Adrenal gland (tissue), 12 donors: ENCODE data around the gene RPH3AL. TPM values are rescaled to one million over a fixed set of nuclear protein-coding genes. Genes with fewer than 3 reads are reported as not detected.

Experiments used
- DNase-seq, 7 donors: peaks; one replicate each; pipeline ENCODE4 v3.0.0-alpha.2; 2019 to 2020
- H3K27ac ChIP-seq, 5 donors: fragments of 200-600 bp; sonication (generic) in 4 of 5; 1 replicate in 3 of 5; 2 replicates in 2 of 5; pipeline versions ENCODE4 v1.5.1 to v1.8.0; 2016 to 2020; ENCODE audit warnings: mild to moderate bottlenecking in 1 of 5
- H3K27me3 ChIP-seq: fragments of 200-600 bp; 2 replicates; pipeline ENCODE4 v1.8.0; 2021
- H3K36me3 ChIP-seq, 2 donors: fragments of 200-600 bp; replicated peaks in 1 of 2; 1 replicate in 1 of 2; 2 replicates in 1 of 2; pipeline versions ENCODE4 v1.5.1 to v1.8.0; 2018 to 2022
- H3K4me1 ChIP-seq, 2 donors: fragments of 200-600 bp; replicated peaks in 1 of 2; 1 replicate in 1 of 2; 2 replicates in 1 of 2; pipeline versions ENCODE4 v1.5.1 to v1.8.0; 2018 to 2021
- H3K4me3 ChIP-seq, 4 donors: fragments of 200-600 bp; sonication (generic) in 3 of 4; one replicate each; pipeline ENCODE4 v1.5.1; 2016 to 2018
- H3K9me3 ChIP-seq, 3 donors: fragments of 200-600 bp; sonication (generic) in 1 of 3; replicated peaks in 1 of 3; 1 replicate in 2 of 3; 2 replicates in 1 of 3; pipeline versions ENCODE4 v1.5.1 to v1.8.0; 2016 to 2021
- POLR2A ChIP-seq, 2 donors: fragments of 450-650 bp; IDR thresholded peaks; one replicate each; pipeline ENCODE4 v1.6.1; 2017; ENCODE audit warnings: antibody characterized with exemption in 2 of 2, mild to moderate bottlenecking in 2 of 2, moderate library complexity in 1 of 2
- WGBS, 4 donors: extraction: QIAGEN DNeasy Blood & Tissue Kit in 2 of 4; methylation state at CpG; one replicate each; pipeline versions ENCODE4 v1.1.5 to v1.1.7; 2013 to 2017; 5-methylcytosine and 5-hydroxymethylcytosine counted together
- intact Hi-C, 2 donors: fragments of 100-400 bp; cut with DNase I; formaldehyde crosslinking; loops; one replicate each; pipeline versions ENCODE4 v1.14.1 to v1.15.0; 2022 to 2023
- polyA plus RNA-seq, 3 donors: library from polyadenylated mRNA; stranded (reverse); fragments of 200-250 nt in 2 of 3; fragments of 350-450 nt in 1 of 3; fragmentation: Illumina TruSeq in 1 of 3; extraction: RNeasy Lipid Tissue Mini Kit (QIAGEN cat#74804) in 1 of 3; gene quantifications; one replicate each; pipeline ENCODE4 v1.2.3, GENCODE V29; 2013 to 2014
- total RNA-seq, 9 donors: library from RNA; depleted of rRNA in 4 of 9; stranded (reverse); fragments of >200 nt in 4 of 9; fragments of 120-200 nt in 1 of 9; fragmentation: NEBNext Ultra II Directional in 1 of 9; extraction: Animal tissue kit (Norgen Biotek cat#: 25700) in 1 of 9; gene quantifications; one replicate each; pipeline versions ENCODE4 v1.1.0 to v1.2.4, GENCODE V29; 2013 to 2023
- TF ChIP-seq, protein P1 (sequence below), 6 experiments: fragments of 450-650 bp in 4 of 6; fragments of 200-600 bp in 2 of 6; sonication (generic) in 1 of 6; IDR thresholded peaks; 1 replicate in 5 of 6; 2 replicates in 1 of 6; pipeline versions ENCODE4 v1.5.1 to v1.8.0; 2016 to 2021; ENCODE audit warnings: antibody characterized with exemption in 6 of 6, mild to moderate bottlenecking in 2 of 6, moderate library complexity in 1 of 6
- donor health status: healthy with polysubstance abuse.
- donor health status: Bipolar disorder and iron deficiency.
- donor health status: DM: yes; HTN: yes; CAD: no.
- donor health status: DM: no; HTN: no; CAD: no.
- donor health status: DM: no; HTN: no; CAD: no.
- donor health status: DM: yes; HTN: yes; CAD: no.

Gene RPH3AL
- total and polyA plus RNA-seq, 12 donors = 7.7 to 79.2 (median 33.7) TPM

DNA sequence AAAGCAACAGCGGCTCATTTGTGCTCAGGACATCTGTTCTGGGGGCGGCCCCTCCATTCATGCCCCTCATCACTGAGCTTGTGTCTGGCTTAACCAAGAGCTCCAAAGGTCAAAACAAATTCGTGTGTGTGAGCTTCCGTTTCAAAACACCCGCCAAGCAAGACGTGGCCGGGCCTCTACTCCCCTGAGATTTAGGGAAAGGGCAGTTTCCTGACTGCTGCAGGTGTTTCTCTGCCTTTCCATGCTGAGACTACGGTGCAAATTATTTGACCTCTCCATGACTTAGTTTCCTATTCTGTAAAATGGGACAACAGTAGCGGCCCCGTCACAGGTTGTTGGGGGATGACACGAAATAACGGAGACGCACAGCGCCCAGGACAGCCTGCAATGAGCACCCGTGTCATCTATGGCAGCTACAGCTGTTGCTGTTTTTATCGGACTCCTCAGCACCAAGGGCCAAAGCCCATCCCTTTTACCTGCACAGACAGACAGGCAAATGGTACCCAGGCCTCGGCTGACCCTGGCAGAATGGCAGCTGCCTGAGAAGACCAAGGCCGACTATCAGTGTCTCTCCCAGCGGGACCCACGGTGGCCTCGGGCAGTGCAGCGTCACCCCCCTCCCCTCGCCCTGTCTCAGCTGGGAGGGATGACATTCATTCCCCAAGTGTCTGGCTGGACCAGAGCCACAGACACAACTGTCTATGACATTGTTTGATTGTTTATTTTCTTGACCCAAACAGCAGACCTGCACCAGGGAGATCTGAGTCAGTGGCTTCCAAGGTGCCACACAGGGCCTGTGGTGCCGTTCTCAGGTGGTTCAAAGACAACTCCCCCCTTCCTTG lies 120.4 kb downstream of the RPH3AL start:
- intact Hi-C loops = no loop called here
- TF ChIP-seq POLR2A (IDR thresholded peaks at IDR 0.05) = no peak
- TF ChIP-seq, protein P1, sequence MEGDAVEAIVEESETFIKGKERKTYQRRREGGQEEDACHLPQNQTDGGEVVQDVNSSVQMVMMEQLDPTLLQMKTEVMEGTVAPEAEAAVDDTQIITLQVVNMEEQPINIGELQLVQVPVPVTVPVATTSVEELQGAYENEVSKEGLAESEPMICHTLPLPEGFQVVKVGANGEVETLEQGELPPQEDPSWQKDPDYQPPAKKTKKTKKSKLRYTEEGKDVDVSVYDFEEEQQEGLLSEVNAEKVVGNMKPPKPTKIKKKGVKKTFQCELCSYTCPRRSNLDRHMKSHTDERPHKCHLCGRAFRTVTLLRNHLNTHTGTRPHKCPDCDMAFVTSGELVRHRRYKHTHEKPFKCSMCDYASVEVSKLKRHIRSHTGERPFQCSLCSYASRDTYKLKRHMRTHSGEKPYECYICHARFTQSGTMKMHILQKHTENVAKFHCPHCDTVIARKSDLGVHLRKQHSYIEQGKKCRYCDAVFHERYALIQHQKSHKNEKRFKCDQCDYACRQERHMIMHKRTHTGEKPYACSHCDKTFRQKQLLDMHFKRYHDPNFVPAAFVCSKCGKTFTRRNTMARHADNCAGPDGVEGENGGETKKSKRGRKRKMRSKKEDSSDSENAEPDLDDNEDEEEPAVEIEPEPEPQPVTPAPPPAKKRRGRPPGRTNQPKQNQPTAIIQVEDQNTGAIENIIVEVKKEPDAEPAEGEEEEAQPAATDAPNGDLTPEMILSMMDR (IDR thresholded peaks at IDR 0.05) = no peak
- no peaks in the 10 kb centered on the region for H3K36me3 ChIP-seq
- no peaks in the 10 kb centered on the region for H3K27me3 ChIP-seq
- H3K9me3 ChIP-seq = no peaks in the 10 kb centered on the region
- peak overlapping the region in 2 of 5 donors; percentile 0 to 80 for H3K27ac ChIP-seq
- WGBS, 4 donors = 68 to 79% (median 68%) methylated on average over 18 to 24 of the region's 24 CpGs
- DNase-seq = peak; percentile 60 to 83 (median 76)
- H3K4me3 ChIP-seq = no peak overlapping the region
- peaks cover 0 to 5% of the 10 kb centered on the region in 2 donors for H3K4me1 ChIP-seq

DNA sequence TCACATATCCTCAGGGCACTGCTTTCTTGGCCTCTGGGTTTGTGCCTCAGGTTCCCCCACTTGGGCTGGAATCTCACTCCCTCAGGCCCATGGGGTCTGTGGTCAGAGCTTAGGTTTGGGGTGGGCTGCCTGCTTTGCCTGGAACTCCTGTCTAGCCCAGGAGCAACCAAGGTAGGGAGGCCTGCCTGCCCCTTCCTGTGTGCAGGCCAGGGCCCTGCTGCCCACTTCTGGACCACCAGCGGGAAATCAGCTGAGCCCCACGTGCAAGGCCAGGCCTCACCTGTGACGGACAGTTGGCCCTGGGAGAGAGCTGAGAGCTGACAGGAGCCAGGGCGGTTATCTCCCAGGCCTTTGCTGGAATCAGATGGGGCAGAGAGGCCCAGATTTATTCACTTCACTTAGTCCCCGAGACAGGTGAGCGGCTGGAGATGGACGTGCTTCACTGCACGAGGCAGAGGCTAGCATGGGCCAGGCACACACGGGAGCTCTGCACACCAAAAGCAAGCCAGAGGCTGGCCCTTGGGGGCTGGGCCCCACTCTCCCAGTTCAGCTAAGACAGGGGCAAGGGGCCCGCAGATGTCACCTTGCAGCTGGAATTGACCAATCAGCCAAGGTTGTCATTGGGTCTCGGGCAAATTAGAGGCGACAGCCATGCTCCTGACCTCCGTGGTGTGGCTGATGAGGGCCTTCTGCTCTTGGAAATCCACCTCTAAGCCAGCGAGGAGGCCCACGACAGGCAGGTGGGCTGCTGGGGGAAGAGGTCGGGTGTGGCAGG lies 121.2 kb downstream of the RPH3AL start:
- Histone ChIP-seq H3K27me3 (no peaks in the 10 kb centered on the region), H3K4me1 (peaks cover 0 to 5% of the 10 kb centered on the region in 2 donors), H3K4me3 (no peak overlapping the region), H3K9me3 (no peaks in the 10 kb centered on the region), H3K27ac (no peak overlapping the region), H3K36me3 (no peaks in the 10 kb centered on the region)
- 83 to 88% (median 85%) methylated on average over 5 to 16 of the region's 16 CpGs for WGBS, 4 donors
- TF ChIP-seq, protein P1 (IDR thresholded peaks at IDR 0.05) = no peak
- TF ChIP-seq POLR2A (IDR thresholded peaks at IDR 0.05) = no peak
- peak in 3 of 7 donors; percentile 5 to 14 (median 14) for DNase-seq
- intact Hi-C loops = no loop called here

DNA sequence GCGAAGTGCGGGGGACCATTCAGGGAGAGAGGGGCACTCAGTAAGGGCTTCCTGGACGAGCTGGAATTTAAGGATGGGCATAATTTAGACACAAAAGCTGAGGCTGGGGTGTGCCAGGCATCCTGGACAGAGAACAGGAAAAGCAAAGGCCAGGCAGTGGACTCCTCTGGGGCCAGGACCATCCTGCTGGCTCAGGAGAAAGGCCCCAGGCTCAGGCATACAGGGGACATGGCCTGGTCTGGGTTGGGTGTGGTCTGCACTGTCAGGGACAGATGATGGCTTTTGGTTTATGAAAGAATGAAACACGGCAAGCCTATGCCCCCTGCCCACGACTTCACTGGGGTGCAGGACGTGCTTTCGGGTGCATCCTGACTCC lies 122.2 kb downstream of the RPH3AL start:
- no peaks in the 10 kb centered on the region for H3K36me3 ChIP-seq
- intact Hi-C loops = no loop called here
- H3K27ac ChIP-seq = peak overlapping the region in 1 of 5 donors; percentile 10
- H3K9me3 ChIP-seq = no peaks in the 10 kb centered on the region
- WGBS, 4 donors = 82 to 89% (median 88%) methylated on average over 7 of the region's 7 CpGs
- H3K27me3 ChIP-seq = no peaks in the 10 kb centered on the region
- H3K4me1 ChIP-seq = peaks cover 0 to 5% of the 10 kb centered on the region in 2 donors
- TF ChIP-seq, protein P1 (IDR thresholded peaks at IDR 0.05) = no peak
- no peak for TF ChIP-seq POLR2A (IDR thresholded peaks at IDR 0.05)
- DNase-seq = peak in 2 of 7 donors; percentile 5 to 12
- H3K4me3 ChIP-seq = no peak overlapping the region

DNA sequence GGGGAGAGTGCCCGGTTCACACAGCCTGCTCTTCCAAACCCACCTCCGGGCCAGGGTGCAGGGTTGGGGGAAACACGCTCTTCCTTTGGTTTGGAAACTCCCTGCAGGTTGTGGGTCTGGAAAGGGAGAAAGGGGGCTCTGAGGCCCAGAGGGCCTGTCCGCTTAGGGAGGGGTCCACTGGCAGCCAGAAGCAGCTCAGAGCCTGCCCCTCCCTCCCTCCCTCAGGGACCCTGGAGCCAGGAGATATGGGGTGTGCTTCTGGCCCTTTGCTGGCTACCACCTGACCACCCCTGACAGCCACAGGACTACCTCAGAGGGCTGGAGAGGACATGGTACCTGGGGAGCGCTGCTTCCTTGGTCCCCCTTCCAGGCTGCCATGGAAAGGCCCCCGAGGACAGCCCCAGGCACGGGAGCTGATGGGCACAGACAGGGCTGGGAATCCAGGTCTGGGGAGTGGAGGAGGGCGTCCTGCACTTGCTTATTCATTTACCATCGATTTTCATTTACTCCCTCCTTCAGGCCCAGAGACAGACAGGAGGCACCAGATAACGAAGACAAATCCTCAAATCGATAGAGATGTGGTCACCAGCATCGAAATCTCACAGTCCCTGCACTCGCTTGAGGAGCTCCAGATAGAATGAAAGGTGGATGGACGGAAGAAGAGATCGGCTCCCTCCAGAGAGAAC lies 122.8 kb downstream of the RPH3AL start:
- H3K9me3 ChIP-seq = no peaks in the 10 kb centered on the region
- WGBS, 4 donors = 90 to 93% (median 92%) methylated on average over 14 to 15 of the region's 15 CpGs
- DNase-seq = peak in 2 of 7 donors; percentile 5 to 8
- H3K36me3 ChIP-seq = no peaks in the 10 kb centered on the region
- no peak for TF ChIP-seq POLR2A (IDR thresholded peaks at IDR 0.05)
- TF ChIP-seq, protein P1 (IDR thresholded peaks at IDR 0.05) = no peak
- H3K4me1 ChIP-seq = peaks cover 0 to 5% of the 10 kb centered on the region in 2 donors
- H3K27me3 ChIP-seq = no peaks in the 10 kb centered on the region
- H3K27ac ChIP-seq = peak overlapping the region in 1 of 5 donors; percentile 40
- no peak overlapping the region for H3K4me3 ChIP-seq
- intact Hi-C loops = no loop called here
